Neural cell (in vitro differentiated cells): ENCODE data around the gene CNTN4. TPM values are rescaled to one million over a fixed set of nuclear protein-coding genes. Genes with fewer than 3 reads are reported as not detected.

Experiments used
- H2AFZ ChIP-seq: fragments of 200-600, 300-800 bp; sonication (generic), shearing (Covaris generic); 2 replicates; pipeline ENCODE4 v1.6.0; 2014; ENCODE audit warnings: low read depth, mild to moderate bottlenecking, antibody characterized with exemption, low read length, moderate library complexity
- H3F3A ChIP-seq: fragments of 200-600 bp; shearing (Covaris generic); 2 replicates; pipeline ENCODE4 v1.6.1; 2016; ENCODE audit warnings: mild to moderate bottlenecking, moderate library complexity, mixed read lengths, antibody characterized with exemption, low read length; ENCODE audit not compliant: insufficient read depth, poor library complexity, severe bottlenecking
- H3K27ac ChIP-seq: fragments of 200-600, 300-800 bp; sonication (generic), shearing (Covaris generic); 2 replicates; pipeline ENCODE4 v1.5.1; 2014; ENCODE audit warnings: mild to moderate bottlenecking, low read length, moderate library complexity
- H3K27me3 ChIP-seq: fragments of 300-800, 200-600 bp; sonication (generic), shearing (Covaris generic); 2 replicates; pipeline ENCODE4 v1.6.0; 2014; ENCODE audit warnings: mild to moderate bottlenecking, low read depth, low read length, moderate library complexity; ENCODE audit not compliant: insufficient read depth
- H3K36me3 ChIP-seq: fragments of 300-800, 200-600 bp; sonication (generic), shearing (Covaris generic); 2 replicates; pipeline ENCODE4 v1.5.1; 2014; ENCODE audit warnings: mild to moderate bottlenecking, antibody characterized with exemption, low read length, moderate library complexity; ENCODE audit not compliant: insufficient read depth
- H3K4me2 ChIP-seq: fragments of 300-800, 200-600 bp; sonication (generic), shearing (Covaris generic); 2 replicates; pipeline ENCODE4 v1.6.0; 2014; ENCODE audit warnings: mild to moderate bottlenecking, low read length
- H3K4me3 ChIP-seq: fragments of 300-800, 200-600 bp; sonication (generic), shearing (Covaris generic); 2 replicates; pipeline ENCODE4 v1.5.1; 2014; ENCODE audit warnings: mild to moderate bottlenecking, low read length, moderate library complexity
- H3K79me2 ChIP-seq: fragments of 200-600 bp; shearing (Covaris generic); replicated peaks from 2 replicates; pipeline ENCODE4 v1.6.0; 2014; ENCODE audit warnings: mild to moderate bottlenecking, low read length, moderate library complexity; ENCODE audit not compliant: insufficient read depth
- H3K9ac ChIP-seq: fragments of 300-800, 200-600 bp; sonication (generic), shearing (Covaris generic); 2 replicates; pipeline ENCODE4 v1.6.1; 2016; ENCODE audit warnings: mild to moderate bottlenecking, low read length, mixed read lengths
- H3K9me2 ChIP-seq: fragments of 200-600 bp; shearing (Covaris generic); 2 replicates; pipeline ENCODE4 v1.6.1; 2016; ENCODE audit warnings: mild to moderate bottlenecking, low read length, mixed read lengths; ENCODE audit not compliant: insufficient read depth
- H3K9me3 ChIP-seq: fragments of 200-600, 300-800 bp; sonication (generic), shearing (Covaris generic); 2 replicates; pipeline ENCODE4 v1.6.1; 2016; ENCODE audit warnings: mild to moderate bottlenecking, mixed run types, low read length, moderate library complexity, mixed read lengths
- H4K20me1 ChIP-seq: fragments of 200-600 bp; shearing (Covaris generic); 2 replicates; pipeline ENCODE4 v1.6.1; 2016; ENCODE audit warnings: mild to moderate bottlenecking, mixed run types; ENCODE audit not compliant: insufficient read depth
- CTCF ChIP-seq: fragments of 450-650 bp; IDR thresholded peaks from 2 replicates; pipeline ENCODE4 v1.5.1; 2014; ENCODE audit warnings: antibody characterized with exemption, mild to moderate bottlenecking, moderate library complexity; ENCODE audit not compliant: poor library complexity, severe bottlenecking
- EP300 ChIP-seq: fragments of 450-650 bp; conservative IDR thresholded peaks from 2 replicates; pipeline ENCODE4 v1.6.1; 2014; ENCODE audit warnings: antibody characterized with exemption, mild to moderate bottlenecking, moderate library complexity; ENCODE audit not compliant: poor library complexity, severe bottlenecking
- EZH2 ChIP-seq: fragments of 200-600, 300-800 bp; shearing (Covaris generic), sonication (generic); IDR thresholded peaks from 2 replicates; pipeline ENCODE4 v1.6.1; 2014; ENCODE audit warnings: antibody characterized with exemption, low read length, borderline replicate concordance, mild to moderate bottlenecking; ENCODE audit not compliant: insufficient read depth, poor library complexity, severe bottlenecking
- MXI1 ChIP-seq: fragments of 450-650 bp; conservative IDR thresholded peaks from 2 replicates; pipeline ENCODE4 v1.6.1; 2014; ENCODE audit warnings: antibody characterized with exemption, mild to moderate bottlenecking; ENCODE audit not compliant: poor library complexity, severe bottlenecking
- POLR2AphosphoS5 ChIP-seq: IDR thresholded peaks from 2 replicates; pipeline ENCODE4 v1.6.1; 2012
- RAD21 ChIP-seq: fragments of 450-650 bp; conservative IDR thresholded peaks from 2 replicates; pipeline ENCODE4 v1.6.1; 2014; ENCODE audit warnings: antibody characterized with exemption, mild to moderate bottlenecking, moderate library complexity
- SMC3 ChIP-seq: fragments of 450-650 bp; conservative IDR thresholded peaks from 2 replicates; pipeline ENCODE4 v1.6.1; 2014; ENCODE audit warnings: antibody characterized with exemption, mild to moderate bottlenecking, moderate library complexity; ENCODE audit not compliant: poor library complexity
- TAF1 ChIP-seq: IDR thresholded peaks from 2 replicates; pipeline ENCODE4 v1.6.1; 2012; ENCODE audit warnings: low read depth
- polyA plus RNA-seq: library from polyadenylated mRNA; depleted of rRNA; stranded (reverse); fragments of >200 nt; gene quantifications from 2 replicates; pipeline ENCODE4 v1.2.3, GENCODE V29; 2014
- TF ChIP-seq, protein P1 (sequence below): IDR thresholded peaks from 2 replicates; pipeline ENCODE4 v1.6.1; 2012; ENCODE audit warnings: borderline replicate concordance

CNTN4 gene
- polyA plus RNA-seq, 1 donor from 2014 or later, result 10.6 TPM

GRCh38 chr3:3087716-3088465 is 989.2 kb downstream of the CNTN4 start:
- H3K27ac ChIP-seq, result no peak overlapping the region
- no peaks in the 10 kb centered on the region for H3K27me3 ChIP-seq
- H4K20me1 ChIP-seq, result no peaks in the 10 kb centered on the region
- H2AFZ ChIP-seq, result no peak overlapping the region
- no peak overlapping the region for H3K9ac ChIP-seq
- no peaks in the 10 kb centered on the region for H3F3A ChIP-seq
- H3K79me2 ChIP-seq, result no peaks in the 10 kb centered on the region
- H3K4me3 ChIP-seq, result no peak overlapping the region
- H3K9me2 ChIP-seq, result no peaks in the 10 kb centered on the region
- no peaks in the 10 kb centered on the region for H3K9me3 ChIP-seq
- no peak overlapping the region for H3K4me2 ChIP-seq
- H3K36me3 ChIP-seq, result no peaks in the 10 kb centered on the region
- TF ChIP-seq CTCF (no peak), MXI1 (no peak), EP300 (no peak), RAD21 (no peak), TAF1 (no peak), POLR2AphosphoS5 (no peak), EZH2 (no peak), SMC3 (no peak)
- TF ChIP-seq, protein P1, sequence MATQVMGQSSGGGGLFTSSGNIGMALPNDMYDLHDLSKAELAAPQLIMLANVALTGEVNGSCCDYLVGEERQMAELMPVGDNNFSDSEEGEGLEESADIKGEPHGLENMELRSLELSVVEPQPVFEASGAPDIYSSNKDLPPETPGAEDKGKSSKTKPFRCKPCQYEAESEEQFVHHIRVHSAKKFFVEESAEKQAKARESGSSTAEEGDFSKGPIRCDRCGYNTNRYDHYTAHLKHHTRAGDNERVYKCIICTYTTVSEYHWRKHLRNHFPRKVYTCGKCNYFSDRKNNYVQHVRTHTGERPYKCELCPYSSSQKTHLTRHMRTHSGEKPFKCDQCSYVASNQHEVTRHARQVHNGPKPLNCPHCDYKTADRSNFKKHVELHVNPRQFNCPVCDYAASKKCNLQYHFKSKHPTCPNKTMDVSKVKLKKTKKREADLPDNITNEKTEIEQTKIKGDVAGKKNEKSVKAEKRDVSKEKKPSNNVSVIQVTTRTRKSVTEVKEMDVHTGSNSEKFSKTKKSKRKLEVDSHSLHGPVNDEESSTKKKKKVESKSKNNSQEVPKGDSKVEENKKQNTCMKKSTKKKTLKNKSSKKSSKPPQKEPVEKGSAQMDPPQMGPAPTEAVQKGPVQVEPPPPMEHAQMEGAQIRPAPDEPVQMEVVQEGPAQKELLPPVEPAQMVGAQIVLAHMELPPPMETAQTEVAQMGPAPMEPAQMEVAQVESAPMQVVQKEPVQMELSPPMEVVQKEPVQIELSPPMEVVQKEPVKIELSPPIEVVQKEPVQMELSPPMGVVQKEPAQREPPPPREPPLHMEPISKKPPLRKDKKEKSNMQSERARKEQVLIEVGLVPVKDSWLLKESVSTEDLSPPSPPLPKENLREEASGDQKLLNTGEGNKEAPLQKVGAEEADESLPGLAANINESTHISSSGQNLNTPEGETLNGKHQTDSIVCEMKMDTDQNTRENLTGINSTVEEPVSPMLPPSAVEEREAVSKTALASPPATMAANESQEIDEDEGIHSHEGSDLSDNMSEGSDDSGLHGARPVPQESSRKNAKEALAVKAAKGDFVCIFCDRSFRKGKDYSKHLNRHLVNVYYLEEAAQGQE, result no peak

DNA sequence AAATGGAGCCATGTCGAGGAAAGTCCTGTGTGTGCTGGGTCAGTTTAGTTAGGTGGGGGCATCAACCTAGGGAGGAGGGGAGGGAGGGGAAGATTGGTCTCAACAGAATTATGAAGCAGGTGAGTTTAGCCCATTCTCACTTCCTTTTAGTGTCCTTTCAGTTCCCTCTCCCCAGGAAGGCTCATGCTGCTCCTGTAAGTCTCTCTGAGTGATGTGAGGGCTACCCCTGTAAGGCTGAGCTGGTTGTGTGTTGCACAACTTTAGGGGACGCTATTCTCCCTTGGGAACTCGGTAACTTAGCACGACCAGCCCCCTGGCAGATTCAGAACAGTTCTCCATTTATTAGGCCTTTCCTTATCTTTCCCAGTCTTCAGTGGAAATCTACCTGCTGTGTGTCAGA is 990.4 kb downstream of the CNTN4 start:
- no peaks in the 10 kb centered on the region for H3K9me2 ChIP-seq
- H4K20me1 ChIP-seq, result no peaks in the 10 kb centered on the region
- H3K27me3 ChIP-seq, result no peaks in the 10 kb centered on the region
- no peak overlapping the region for H3K4me2 ChIP-seq
- no peaks in the 10 kb centered on the region for H3F3A ChIP-seq
- no peak overlapping the region for H3K27ac ChIP-seq
- no peak for TF ChIP-seq MXI1
- no peaks in the 10 kb centered on the region for H3K79me2 ChIP-seq
- no peak overlapping the region for H3K9ac ChIP-seq
- H3K9me3 ChIP-seq, result no peaks in the 10 kb centered on the region
- no peak overlapping the region for H2AFZ ChIP-seq
- H3K4me3 ChIP-seq, result no peak overlapping the region
- no peaks in the 10 kb centered on the region for H3K36me3 ChIP-seq
